EL (cell line): Measurements from ENCODE around the gene UBAP2L.

Experiments used
- DNase-seq: peaks from one replicate; pipeline ENCODE4 v3.0.0-alpha.2; 2016

Gene UBAP2L, protein sequence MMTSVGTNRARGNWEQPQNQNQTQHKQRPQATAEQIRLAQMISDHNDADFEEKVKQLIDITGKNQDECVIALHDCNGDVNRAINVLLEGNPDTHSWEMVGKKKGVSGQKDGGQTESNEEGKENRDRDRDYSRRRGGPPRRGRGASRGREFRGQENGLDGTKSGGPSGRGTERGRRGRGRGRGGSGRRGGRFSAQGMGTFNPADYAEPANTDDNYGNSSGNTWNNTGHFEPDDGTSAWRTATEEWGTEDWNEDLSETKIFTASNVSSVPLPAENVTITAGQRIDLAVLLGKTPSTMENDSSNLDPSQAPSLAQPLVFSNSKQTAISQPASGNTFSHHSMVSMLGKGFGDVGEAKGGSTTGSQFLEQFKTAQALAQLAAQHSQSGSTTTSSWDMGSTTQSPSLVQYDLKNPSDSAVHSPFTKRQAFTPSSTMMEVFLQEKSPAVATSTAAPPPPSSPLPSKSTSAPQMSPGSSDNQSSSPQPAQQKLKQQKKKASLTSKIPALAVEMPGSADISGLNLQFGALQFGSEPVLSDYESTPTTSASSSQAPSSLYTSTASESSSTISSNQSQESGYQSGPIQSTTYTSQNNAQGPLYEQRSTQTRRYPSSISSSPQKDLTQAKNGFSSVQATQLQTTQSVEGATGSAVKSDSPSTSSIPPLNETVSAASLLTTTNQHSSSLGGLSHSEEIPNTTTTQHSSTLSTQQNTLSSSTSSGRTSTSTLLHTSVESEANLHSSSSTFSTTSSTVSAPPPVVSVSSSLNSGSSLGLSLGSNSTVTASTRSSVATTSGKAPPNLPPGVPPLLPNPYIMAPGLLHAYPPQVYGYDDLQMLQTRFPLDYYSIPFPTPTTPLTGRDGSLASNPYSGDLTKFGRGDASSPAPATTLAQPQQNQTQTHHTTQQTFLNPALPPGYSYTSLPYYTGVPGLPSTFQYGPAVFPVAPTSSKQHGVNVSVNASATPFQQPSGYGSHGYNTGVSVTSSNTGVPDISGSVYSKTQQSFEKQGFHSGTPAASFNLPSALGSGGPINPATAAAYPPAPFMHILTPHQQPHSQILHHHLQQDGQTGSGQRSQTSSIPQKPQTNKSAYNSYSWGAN

DNA sequence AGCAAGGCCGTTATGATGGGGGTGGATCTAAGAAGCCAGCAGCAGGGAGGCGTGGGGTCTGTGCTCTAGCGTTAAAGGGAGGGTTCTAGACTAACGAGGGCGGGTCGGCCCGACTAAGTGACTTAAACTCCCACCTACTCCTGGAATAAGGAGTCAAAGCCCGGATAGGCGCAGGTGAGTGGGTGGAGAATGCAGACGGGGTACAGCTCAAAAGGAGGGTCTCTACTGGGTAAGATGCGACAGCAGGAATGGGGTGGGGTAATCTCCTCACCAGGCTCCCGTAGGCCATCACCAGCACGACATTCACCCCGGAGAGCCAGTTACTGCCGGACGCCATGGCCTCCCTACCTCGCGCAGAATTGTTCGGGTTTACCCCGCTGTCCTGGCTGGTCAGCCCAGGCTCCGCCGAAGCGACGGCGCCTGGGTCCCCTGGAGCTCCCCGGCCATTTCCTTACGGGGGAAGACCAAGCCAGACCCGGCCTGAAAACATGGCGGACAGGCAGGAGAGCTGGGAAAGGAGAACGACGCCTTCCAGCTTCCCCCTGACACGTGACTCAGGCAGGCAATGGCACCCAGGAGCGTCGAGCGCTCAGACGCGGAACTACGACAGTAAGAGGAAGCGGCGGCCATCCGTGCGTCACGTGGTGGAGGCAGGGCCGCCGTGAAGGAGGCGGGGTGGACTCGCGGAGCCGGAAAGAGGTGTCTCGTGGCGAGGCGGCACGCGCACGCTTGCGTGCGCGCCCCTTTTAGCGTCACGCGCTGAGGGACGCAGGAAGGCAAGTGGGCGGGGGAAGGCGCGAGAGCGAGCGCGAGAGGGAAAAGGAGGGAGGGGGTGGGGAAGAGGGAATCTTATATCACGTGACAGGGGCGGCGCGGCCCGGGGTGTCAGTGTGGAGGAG is at the start of gene UBAP2L:
Gene UBAP2L (plus strand): TSS at position 885 of the 899 bp plus-strand sequence. CDS start 4,169 bp downstream, outside the sequence.
- peak; percentile 99 for DNase-seq

DNA sequence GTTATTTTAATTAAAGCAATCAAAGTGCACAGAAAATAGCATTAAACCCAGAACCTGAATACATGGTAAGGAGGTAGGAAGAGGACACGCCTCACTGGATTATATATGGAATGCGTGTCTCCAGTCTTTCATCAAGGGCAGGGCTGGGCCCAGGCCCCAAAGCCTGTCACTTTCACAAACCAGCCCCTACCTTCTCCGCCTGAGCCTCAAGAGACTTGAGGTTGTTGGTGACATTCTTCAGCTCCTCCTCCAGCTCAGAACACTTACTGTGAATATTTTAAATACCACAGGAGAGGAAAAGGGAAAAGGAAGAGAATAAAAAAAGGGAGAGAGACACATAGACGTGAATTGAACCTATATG is 49.6 kb upstream of the UBAP2L start:
- DNase-seq: no peak

DNA sequence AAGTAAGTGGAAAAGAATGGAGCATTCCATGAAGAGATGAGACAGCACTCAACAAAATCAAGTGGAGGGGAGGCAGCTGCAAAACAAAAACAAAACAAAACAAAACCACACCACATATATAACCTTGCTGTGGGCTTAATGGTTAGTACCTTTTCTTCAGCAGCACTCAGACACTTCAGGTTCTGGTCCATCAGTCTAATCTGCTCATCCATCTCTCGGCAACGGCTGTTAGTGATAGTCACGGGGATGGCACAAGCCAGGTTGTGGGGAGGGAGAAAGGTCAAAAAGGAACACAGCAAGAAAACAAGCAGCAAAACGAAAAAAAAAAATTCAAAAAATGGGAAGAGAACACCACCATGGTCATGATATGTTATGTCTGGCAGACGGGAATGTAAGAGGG is 48.9 kb upstream of the UBAP2L start:
- DNase-seq: no peak

DNA sequence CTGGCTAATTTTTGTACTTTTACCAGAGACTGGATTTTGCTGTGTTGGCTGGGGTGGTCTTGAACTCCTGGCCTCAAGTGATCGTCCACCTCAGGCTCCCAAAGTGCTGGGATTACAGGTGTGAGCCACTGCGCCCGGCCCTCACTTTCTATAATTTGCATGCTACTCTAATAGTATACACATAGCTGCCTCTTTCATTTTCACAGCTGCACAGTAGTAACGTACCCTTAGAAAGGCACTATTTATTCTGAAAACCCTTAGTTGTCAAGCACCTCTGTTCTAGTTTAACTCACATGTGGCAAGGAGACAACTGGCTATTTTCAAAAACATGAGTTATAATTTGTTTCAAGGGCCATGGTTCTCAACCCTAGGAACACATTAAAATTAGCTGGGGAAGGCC is 46.1 kb upstream of the UBAP2L start:
- no peak for DNase-seq

DNA sequence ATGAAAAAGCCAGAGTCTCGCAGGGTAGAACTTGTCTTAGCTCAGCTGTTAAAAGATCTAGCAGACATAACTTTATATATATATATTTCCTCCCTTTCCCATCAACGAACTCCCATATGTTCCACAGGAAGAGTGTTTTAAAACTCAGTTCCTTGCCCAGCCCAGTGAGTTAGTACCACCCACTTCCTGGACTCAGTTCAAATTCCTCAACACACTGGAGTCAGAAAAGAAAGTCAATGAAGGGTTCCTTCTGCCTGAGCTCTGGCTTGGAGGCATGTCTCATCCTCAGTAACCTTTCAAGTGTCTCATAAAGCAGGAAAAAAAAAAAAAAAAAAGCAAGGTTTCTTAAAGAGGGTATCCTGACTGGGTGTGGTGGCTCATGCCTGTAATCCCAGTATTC is 44.4 kb upstream of the UBAP2L start:
- peak; percentile 87 for DNase-seq

DNA sequence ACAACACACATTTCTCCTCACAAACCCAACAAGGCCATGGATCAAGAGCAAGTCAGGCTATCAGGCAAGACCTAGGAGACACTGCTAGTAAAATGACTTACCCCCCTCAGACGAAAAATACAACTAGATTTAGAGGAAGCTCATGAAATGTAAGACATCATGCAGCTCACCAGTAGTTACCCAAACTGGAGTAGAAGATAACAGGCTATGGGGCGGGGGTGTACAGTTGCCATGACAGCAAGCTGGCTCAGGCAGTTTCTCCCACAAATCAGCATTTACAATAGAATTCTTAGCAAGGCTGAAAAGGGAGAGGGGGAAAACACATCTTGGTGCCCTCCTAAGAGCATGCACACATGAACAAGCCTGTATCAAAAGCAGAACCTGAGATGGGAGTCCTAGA is 42.7 kb upstream of the UBAP2L start:
- no peak for DNase-seq

DNA sequence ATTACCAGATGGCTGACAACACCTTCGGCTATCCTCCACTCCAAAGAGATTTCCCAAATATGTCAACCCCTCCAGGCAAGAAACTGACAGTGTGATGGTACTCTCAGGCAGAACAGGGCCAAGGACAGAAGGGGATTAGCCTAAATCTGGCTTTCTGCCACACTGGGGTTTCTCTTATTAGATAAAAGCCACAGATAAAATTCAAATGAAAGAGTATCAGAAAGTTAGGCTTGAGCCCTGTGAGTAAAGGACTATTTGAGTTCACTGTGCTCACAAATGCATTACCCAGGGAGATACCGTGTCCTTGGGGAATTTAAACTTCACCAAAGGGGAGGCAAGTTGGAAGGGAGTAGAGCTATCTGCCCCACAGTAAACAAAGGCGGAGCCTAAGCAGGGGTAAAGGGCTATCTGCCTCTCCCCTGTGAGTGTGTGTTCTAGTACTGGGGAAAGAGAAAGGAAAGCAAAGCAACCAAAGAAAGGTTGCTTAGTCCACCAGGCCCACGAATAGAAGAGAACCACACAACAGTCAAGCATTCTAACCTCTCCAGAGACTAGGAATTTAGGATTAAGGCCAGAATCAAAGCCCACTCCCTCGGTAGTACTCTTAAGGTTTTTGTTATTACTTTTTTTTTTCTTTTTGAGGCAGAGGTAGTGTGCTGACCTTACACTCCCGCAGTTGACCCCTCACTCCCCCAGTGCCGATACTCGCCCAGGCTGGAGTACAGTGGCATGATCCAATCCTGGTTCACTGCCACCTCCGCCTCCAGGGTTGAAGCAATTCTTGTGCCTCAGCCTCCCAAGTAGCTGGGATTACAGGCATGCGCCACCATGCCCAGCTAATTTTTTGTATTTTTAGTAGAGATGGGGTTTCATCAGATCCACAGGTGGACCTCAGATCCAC is 41.6 kb upstream of the UBAP2L start:
- no peak for DNase-seq

DNA sequence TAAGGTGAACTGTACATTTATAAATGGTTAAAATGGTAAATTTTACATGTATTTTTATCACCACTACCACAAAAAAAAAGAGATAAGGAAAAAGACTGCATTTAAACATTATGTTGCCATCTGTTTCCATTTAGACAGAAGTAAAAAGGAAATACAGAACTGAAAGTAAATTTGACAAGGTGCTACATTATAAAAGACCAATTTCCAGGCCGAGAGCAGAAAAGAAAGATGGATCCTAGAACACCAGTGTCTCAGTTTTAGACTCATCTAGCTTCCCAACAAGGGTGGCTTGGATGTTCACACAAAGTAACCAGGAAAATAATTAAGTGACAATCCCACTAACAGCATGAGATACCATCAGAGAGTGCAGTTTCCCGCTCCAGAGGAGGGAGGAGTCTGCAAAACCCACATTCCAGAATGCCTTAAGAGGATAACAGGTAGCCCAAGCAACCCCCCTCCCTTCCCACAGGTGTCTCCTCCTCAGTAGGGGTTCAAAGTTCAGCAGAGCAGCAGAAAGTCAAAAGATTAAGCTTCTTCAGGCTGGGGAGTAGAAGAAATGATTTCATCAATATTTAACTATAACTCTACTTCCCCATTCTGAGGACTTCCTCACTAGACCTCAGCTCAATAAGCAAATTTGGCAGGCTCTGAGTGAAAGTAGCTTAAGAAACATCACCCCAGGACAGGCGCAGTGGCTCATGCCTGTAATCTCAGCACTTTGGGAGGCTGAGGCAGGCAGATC is 40.6 kb upstream of the UBAP2L start:
- DNase-seq: no peak

DNA sequence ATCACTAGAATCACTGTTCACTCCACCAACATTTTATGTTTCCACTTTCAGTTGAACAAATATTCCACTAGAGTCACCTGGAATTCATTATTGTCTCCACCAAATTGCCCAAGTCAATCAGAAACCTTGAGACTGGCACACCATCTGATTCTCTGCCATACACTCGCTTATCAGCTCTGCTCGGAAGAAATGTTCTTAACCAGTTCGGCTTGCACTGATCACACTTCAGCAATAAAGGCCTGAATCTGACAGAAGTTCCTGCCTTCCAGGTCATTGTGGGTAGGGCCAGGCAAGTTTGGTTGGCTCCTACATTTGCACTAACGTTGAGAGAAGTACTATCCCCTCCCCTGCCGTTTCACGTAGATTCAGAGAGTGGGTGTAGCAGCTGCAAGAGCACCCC is 38.8 kb upstream of the UBAP2L start:
- DNase-seq: no peak

DNA sequence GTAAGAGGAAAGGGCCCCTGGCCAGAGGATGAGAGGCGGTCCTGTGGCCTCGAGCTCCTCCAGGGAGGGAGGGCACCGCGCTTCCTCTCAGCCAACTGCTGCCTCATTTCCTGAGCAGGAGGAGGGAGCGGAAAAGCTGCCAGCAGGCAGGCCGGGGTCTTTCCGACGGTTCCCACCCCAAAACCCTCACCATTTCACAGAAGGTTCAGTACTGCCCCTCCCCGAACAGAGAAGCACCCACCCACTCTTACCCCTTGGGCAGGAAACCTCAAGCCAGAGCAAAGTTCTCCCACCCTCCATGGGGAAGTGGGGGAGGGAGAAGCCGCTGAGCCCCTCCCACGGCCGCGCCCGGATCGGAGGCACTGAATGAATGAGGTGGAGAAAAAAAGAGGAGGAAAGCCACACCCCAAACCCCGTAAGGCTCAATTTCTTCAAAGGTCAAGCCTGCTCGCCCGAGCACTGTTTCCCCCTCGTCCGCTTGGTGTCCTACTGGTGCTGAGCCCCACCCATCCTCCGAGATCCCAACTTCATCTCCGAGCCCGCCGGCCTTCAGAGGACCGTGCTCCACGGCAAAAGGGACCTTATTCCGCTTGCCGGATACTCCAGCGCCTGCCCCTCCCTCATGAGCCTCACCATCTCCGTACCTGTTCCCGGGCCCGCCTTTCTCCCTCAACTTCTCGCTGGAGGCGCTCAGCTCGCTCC is 38.3 kb upstream of the UBAP2L start:
- DNase-seq: peak; percentile 84

DNA sequence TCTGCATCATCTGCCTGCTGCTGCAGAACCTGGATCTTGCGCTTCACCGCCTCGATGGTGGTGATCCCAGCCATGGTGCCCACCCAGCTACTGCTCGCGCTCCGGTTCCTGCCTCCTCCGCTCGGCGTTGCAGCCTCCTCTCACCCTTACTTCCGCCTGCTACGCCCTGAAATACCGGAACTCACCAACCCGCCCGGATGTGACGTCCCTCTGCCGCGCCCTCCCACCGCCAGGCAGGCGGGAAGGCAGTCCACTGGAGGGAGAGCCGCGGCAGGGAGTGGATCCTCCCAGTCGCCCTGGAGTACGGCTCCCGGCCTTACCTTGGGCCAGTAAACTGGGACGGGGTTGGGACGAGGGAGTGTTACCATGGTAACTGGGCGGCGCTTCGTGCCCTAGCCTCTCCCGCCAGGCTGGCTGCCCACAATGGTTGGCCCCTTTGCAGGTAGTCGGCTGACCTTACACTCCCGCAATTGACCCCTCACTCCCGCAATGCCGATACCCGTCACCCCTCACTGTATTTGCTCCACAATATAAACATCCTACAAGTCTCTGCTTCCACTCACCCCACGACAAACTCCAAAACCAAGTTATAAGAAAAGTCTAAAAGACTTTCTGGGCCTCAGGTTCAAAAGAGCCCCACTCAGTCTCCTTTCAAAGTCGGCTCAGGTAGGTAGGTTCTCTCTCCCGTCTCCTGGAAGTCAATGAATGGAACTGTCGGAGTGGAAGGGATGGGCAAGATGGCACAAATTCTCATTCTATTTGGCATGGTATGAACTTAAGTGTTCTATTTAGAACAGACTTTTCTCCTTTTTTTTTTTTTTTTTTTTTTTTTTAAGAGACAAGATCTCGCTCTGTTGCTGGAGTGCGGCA is 37.5 kb upstream of the UBAP2L start:
- DNase-seq: peak; percentile 98

DNA sequence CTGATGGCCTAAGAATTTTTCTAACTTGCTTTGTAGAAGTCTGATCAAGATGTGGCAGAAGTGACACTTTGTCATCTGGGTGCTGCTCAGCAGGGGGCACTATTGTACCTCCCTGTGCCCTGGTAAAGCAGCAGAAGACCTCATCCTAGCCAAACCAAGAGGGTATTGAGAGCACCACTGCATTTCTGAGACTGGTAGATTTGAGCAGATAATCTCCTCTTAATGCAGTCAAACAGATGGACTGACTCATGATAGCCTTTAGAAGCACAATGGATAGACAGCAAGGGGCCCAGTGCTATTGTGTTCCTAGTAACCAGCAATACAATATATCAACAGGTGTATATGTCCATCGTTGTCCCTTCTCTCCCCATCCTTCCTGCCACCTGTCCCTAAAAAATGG is 34.6 kb upstream of the UBAP2L start:
- DNase-seq: peak; percentile 48

DNA sequence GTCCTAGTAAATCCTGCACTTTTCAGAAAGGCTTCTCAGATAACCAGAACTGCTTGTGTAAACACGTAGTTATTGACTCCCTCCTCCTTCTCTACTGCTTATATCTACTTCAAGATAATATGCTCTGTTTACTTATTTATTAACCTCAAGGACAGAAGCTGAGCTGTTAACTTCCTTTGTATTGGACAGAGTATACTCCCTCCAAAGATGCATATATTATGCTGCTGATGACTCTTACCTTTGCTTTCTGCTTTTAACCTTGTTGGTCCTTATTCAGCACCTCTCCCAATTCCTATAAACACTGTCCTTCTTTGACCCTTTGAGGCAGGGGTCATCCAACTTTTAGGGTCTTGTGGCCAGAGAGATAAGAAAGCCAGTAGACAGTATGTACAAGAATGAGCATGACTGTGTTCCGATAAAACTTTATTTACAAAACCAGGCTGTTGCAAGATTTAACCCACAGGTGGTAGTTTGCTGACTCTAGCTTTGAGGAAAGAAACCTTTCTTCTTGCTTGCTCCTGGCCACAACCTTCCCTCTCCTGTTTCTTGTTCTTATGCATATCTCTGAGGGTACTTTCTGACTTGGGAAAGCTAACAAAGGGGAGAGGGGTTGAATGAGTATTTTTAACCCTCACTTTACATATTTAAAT is 33.8 kb upstream of the UBAP2L start:
- no peak for DNase-seq

DNA sequence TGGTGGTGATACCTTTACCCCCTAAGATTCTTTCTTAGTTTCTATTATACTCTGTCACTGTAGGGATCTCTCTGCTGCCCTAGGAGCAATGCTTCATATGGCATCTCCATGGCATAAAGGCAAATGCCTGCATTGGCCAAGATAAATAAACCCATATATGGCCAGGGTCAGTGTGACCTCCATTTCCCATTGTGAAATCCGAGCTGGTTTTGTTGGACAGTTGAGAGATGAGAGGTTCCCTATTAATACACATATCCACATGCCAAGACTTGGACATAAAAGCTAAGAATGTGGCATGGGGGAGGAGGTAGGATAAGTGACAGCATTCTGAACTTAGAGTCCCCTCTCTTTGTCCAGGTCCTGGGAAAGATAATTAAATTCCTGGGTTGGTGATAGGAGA is 30.2 kb upstream of the UBAP2L start:
- peak; percentile 71 for DNase-seq

DNA sequence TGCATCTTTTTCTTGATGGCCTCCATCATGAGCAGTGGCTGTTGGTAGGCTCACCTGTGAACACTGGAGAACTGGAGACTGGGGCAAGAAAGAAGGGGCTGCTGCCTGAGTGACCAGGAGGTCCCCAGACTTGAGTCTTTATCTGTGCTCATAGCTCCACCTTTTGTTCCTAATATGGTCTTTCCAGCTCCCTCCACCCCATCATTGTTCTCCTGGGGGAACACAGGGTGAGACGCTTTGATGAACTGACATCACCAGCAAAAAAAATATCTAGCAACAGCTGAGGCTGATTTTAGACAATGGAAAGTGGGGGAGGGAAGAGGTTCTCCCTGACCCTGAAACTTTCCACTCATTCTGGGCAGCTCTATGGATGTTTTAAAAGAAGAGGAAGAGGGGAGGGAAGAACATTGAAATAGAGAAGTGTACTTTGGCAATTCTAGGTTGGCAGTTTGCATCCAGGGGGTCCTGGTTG is 28.7 kb upstream of the UBAP2L start, which contains the start of gene TPM3:
Gene TPM3 (minus strand): TSS at position 111 of the 472 bp plus-strand sequence. CDS start 82 bp downstream, at position 29.
- DNase-seq: no peak

DNA sequence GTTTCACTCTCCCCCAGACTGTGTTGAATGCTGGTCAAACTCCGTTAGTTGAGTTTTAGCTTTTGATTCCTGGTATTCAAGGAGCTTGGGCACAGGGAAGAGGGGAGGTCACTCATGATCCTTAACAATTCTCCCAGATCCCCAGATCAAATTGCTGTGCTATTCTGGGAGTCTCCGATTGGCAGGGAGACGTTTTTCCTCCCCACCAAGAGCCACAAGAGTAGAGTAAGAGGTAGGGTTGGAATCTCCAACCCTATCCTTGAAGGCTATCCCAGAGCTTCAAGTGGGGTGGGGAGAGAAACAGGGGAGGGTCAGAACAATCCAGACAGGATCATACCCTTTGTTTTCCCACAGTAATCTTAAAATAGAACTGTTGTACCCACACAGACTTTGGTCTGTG is 28.3 kb upstream of the UBAP2L start:
- no peak for DNase-seq

DNA sequence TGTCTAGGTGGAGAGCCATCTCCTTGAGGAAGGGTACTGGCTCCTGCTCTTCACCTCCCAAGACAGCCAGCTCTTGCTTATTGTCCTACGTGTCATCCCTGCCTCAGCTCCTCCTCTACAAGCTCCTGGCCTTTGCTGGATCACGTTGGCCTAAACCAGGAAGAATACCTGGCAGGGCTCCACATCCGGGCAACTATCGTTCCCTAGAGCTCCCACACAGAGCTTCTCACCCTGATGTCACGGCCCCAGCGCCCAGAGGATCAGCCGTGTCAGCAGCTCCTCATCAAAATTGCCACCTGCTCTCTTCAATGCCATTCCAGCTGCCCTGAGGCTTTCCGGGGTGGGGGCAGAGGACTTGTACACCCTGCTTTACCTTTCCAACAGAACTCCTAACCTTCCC is 26.9 kb upstream of the UBAP2L start:
- DNase-seq: peak; percentile 35
